AG04450 (cell line): ENCODE data around the gene ANXA7. TPM values are rescaled to one million over a fixed set of nuclear protein-coding genes. Genes with fewer than 3 reads are reported as not detected.

Experiments
- CTCF ChIA-PET: fragments of 300-600, 350-600 bp; formaldehyde crosslinking; extraction: SDS; loops from one replicate; lab custom pipeline; 2022; ENCODE audit warnings: antibody characterized with exemption, inconsistent platforms; lab: Charles Lee
- POLR2A ChIA-PET: fragments of 350-600 bp; formaldehyde crosslinking; extraction: SDS; loops from one replicate; lab custom pipeline; 2021; ENCODE audit warnings: antibody characterized with exemption, inconsistent platforms; lab: Yijun Ruan, JAX
- DNase-seq: peaks from one replicate; pipeline ENCODE4 v3.0.0-alpha.2; 2011; ENCODE audit warnings: low read depth, low spot score
- H3K27ac ChIP-seq: one replicate; pipeline ENCODE4 v1.5.1; 2012; ENCODE audit warnings: low read depth, low read length, control low read depth
- H3K27me3 ChIP-seq: one replicate; pipeline ENCODE4 v1.6.0; 2012; ENCODE audit warnings: low read length; ENCODE audit not compliant: control insufficient read depth, insufficient read depth
- H3K4me3 ChIP-seq: 2 replicates; pipeline ENCODE4 v1.5.1; 2011; ENCODE audit warnings: mild to moderate bottlenecking, low read depth, low read length, control low read depth
- H3K9me3 ChIP-seq: 2 replicates; pipeline ENCODE4 v1.5.1; 2012; ENCODE audit warnings: low read length; ENCODE audit not compliant: control insufficient read depth, insufficient read depth
- CTCF ChIP-seq: IDR thresholded peaks from 2 replicates; pipeline ENCODE4 v1.5.1; 2011; ENCODE audit warnings: low read depth, low read length, control low read depth, inconsistent platforms
- polyA plus RNA-seq: library from polyadenylated mRNA; depleted of rRNA; stranded (reverse); fragments of >200 nt; gene quantifications from 2 replicates; pipeline ENCODE4 v1.2.3, GENCODE V29; 2011

The ANXA7 gene
- polyA plus RNA-seq, 1 experiment = 117 TPM

- H3K9me3 ChIP-seq = no peaks in the 10 kb centered on the region
- H3K27ac ChIP-seq = no peak overlapping the region
- TF ChIP-seq CTCF = no peak
- POLR2A ChIA-PET = no interaction called here
- CTCF ChIA-PET = no interaction called here
- no peaks in the 10 kb centered on the region for H3K27me3 ChIP-seq
- no peak for DNase-seq
- H3K4me3 ChIP-seq = no peak overlapping the region
These were observed 25.6 kb downstream of the ANXA7 start for GRCh38 chr10:73388228-73388627.

- Histone ChIP-seq H3K27ac (no peak overlapping the region), H3K9me3 (no peaks in the 10 kb centered on the region), H3K27me3 (no peaks in the 10 kb centered on the region), H3K4me3 (no peak overlapping the region)
- CTCF ChIA-PET = no interaction called here
- POLR2A ChIA-PET = no interaction called here
- DNase-seq = no peak
- no peak for TF ChIP-seq CTCF
These were observed 27.3 kb downstream of the ANXA7 start for GRCh38 chr10:73386583-73386982.

- Histone ChIP-seq H3K27me3 (no peaks in the 10 kb centered on the region), H3K9me3 (no peaks in the 10 kb centered on the region), H3K4me3 (no peak overlapping the region), H3K27ac (no peak overlapping the region)
- POLR2A ChIA-PET = no interaction called here
- DNase-seq = no peak
- TF ChIP-seq CTCF = no peak
- CTCF ChIA-PET = no interaction called here
These were observed 34.7 kb downstream of the ANXA7 start for GRCh38 chr10:73379064-73379748.

- ChIA-PET CTCF (interaction anchor here (0.7 kb wide), 1 partner anchor 25 kb away, joined by 4 read pairs; no protein-coding TSS in a partner anchor), POLR2A (no interaction called here)
- no peaks in the 10 kb centered on the region for H3K9me3 ChIP-seq
- no peak overlapping the region for H3K4me3 ChIP-seq
- no peak overlapping the region for H3K27ac ChIP-seq
- no peaks in the 10 kb centered on the region for H3K27me3 ChIP-seq
- DNase-seq = no peak
- TF ChIP-seq CTCF = no peak
These were observed 37.2 kb downstream of the ANXA7 start for GRCh38 chr10:73376679-73377078.

- POLR2A ChIA-PET = no interaction called here
- H3K4me3 ChIP-seq = no peak overlapping the region
- H3K27me3 ChIP-seq = no peaks in the 10 kb centered on the region
- no peak for TF ChIP-seq CTCF
- CTCF ChIA-PET = no interaction called here
- DNase-seq = no peak
- H3K9me3 ChIP-seq = no peaks in the 10 kb centered on the region
- no peak overlapping the region for H3K27ac ChIP-seq
These were observed 45.6 kb downstream of the ANXA7 start for GRCh38 chr10:73368238-73368637.
